Superior temporal gyrus (tissue), 1 donor: ENCODE measurements around the gene GOSR2.
A peak's percentile ranks its signal among the peaks of the same experiment; 100 is the strongest.
"Not testable (repeated sequence)": the region's sequence is repeated elsewhere in the genome, so short reads cannot be mapped to it uniquely, and the experiment has no call there.

Experiments used
- DNase-seq: peaks from one replicate; pipeline ENCODE4 v3.0.0-alpha.2; 2016; ENCODE audit errors: extremely low spot score

Gene GOSR2

DNA sequence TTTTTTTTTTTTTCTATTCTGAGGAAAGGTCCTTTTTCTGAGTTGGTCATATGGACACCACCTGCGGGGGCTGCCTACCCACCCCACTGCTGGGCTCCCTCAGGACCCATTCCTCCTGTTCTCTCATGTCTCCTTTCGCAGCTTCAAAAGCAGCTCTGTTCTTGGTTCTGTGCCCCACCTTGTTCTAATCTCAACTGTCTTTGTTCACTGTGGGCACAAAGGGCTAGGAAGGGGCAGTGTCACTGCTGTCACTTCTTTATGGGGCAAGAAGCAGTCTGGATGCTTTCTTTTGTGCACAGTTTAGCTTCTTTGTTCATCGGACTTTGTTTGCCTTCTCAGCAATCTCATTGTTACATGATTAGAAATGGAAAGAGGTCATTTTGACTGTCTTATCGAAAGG, 7.1 kb downstream of the GOSR2 start:
- no peak for DNase-seq

DNA sequence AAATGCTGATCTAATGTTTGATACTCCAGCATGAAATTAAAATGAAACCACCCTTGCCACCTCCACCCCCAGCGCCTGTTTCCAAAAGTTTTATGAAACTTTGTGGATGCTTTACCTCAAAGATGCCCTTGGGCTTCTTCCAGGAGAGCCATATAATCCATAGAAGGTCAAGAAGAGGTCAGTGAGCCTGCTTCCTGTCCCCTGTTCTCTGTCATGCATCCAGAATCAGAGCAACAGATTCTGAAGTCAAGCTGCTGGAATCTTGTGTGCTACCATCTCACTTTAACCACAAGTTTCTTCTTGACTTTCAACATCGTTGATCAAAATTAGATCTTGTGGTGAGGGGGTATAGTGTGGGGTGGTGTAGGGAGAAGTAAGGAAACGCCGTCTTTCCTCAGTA, 8.6 kb downstream of the GOSR2 start:
- DNase-seq: no peak

GRCh38 chr17:46935658-46936266, 12.8 kb downstream of the GOSR2 start:
- no peak for DNase-seq

GRCh38 chr17:46940692-46941404, 17.9 kb downstream of the GOSR2 start:
- peak; percentile 85 for DNase-seq

GRCh38 chr17:46942441-46943217, 19.7 kb downstream of the GOSR2 start:
- DNase-seq: peak; percentile 85

GRCh38 chr17:46943218-46943500, 20.2 kb downstream of the GOSR2 start:
- no peak for DNase-seq

GRCh38 chr17:46943501-46944393, 20.8 kb downstream of the GOSR2 start:
- peak; percentile 55 for DNase-seq

DNA sequence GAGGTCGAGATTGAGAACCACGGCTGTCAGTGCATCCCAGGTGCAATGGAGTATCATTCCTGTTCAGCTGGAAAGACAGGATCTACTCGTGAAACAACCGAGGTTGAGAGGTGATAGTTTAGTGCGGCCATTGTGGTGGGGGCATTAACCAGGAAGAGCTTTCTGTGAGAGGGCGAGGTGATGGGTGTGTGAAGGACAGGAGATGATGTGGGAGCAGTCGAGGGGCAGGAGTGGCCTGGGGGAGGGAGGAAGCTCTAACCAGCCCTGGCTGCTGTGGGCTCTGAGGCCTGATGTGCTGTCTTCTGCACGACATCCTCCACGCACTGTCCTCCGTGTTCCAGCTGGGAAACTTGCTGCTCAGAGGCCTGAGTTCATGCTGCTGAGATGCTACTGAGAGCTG, 22.0 kb downstream of the GOSR2 start:
- DNase-seq: no peak

GRCh38 chr17:46947216-46947615, 24.3 kb downstream of the GOSR2 start:
- no peak for DNase-seq

DNA sequence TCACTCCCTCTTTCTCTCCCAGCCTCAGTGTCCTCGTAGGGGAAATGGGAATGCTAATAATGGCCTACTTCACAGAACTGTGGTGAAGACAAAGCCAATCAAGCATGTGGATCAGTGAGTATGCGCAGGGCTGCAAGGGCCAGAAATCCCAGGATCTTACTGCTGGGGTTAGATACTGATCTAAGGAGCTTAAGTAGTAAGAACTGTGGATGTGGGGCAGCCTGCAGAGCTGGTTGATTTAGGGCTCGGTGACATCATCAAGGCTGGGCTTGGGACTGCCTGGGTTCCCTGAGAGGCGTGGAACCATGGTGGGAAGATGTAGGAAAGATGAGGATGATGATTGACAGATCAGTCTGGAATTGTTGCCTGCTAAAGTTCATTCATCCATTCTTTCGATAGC, 25.6 kb downstream of the GOSR2 start:
- no peak for DNase-seq

GRCh38 chr17:46949291-46950174, 26.6 kb downstream of the GOSR2 start:
- no peak for DNase-seq

- no peak for DNase-seq
Observed at GRCh38 chr17:46950342-46950996, 27.5 kb downstream of the GOSR2 start.

DNA sequence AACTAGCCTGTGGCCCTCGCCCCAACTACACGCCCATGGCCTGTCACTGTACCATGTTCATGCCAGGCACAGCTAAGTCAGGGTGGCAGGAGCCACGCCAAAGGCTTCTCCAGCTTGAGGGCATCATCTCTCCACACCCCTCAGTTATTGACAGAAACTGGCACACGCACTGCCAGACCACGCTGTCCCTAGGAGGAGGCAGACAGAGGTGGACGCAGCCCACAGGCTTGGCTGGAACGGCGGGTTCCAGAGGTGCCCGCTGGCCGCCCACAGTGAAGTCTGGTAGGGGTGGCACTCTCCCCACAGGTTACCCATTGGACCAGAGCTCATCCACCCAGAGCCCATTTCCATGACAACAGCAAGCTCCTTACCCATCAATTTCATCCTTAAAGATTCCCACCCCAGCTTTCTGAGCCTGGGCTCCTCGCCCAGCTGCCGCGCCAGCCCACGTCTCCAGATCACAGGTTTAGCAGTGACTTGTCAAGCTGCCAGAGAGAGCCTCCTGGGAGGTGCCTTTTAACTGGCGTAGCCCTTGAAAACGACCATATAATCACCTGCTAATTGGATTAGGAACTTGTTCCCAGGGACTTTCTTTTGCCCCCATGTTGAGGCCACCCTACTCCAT, 28.1 kb downstream of the GOSR2 start:
- peak; percentile 69 for DNase-seq

GRCh38 chr17:46951706-46952105, 28.7 kb downstream of the GOSR2 start:
- no peak for DNase-seq

DNA sequence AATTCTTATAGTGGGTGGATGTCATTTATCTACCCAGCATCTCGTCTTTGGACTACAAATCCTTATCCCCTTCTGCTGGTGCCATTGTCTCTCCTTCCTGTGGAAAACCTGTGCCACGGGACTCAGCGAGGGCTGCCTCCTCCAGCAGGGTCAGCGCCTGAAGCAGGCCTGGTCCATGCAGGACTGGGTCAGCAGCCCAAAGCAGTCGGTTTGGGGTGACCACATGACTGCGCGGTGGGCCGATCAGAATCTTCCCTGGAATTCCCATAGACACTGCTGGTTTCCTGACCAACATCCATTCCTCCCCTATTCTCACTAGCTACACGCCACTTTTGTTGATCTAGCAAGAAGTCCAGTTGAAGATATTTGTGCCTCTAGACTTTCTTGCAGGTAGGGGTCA, 29.2 kb downstream of the GOSR2 start:
- DNase-seq: no peak

GRCh38 chr17:46953191-46953590, 30.2 kb downstream of the GOSR2 start:
- not testable (repeated sequence) for DNase-seq

GRCh38 chr17:46958041-46958591, 35.2 kb downstream of the GOSR2 start:
- peak; percentile 48 for DNase-seq

- no peak for DNase-seq
Observed at GRCh38 chr17:46960152-46960551, 37.2 kb downstream of the GOSR2 start.

DNA sequence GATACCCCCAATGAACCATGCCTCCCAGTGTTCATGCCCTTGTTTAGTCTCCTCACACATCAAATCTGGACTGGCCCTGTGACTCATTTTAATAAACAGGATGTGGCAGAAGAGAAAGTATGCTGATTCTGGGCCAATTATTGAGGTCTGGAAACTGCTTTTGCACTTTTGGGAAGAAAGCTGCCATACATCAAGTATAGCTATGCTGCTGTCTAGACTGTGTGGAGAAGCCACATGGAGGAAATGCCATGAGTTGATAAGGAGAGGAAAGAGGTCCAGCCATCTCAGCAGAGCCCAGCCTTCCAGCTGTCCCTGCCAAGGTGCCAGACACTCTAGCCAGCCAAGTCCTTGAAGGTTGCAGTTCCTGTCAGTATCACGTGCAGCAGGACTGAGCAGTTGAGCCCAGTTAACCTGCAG, 39.4 kb downstream of the GOSR2 start:
- DNase-seq: no peak

- DNase-seq: no peak
Observed at GRCh38 chr17:46963571-46963970, 40.6 kb downstream of the GOSR2 start.
